ENCODE data around the gene UGT1A1. TPM values are rescaled to one million over a fixed set of nuclear protein-coding genes. Genes with fewer than 3 reads are reported as not detected.

Gene UGT1A1
- total and polyA plus RNA-seq, 9 of the 15 experiments (the other 6 are each of a cell fraction or from before 2014, with no cell fraction given): not detected

DNA sequence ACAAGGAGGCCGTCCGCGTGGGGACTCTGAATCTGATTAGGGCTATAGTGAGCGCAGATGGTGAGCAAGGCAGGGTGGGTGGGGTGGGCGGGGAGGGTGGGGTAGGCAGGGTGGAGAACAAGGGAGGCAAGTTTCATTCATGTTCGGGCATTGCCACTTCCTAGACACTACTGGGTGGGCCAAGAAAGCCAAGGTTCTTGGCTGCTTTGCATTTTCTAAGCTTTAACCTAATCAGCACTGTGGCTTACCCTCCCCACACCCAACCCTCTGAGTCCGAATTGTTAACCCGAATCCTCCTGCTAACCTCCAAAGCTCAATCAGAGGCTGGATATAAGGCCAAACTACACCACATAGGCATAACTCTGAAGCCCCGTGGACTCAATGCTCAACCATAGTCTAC is 36.2 kb downstream of the UGT1A1 start:
- no peaks in the 10 kb centered on the region for H3K9me1 ChIP-seq (ENCODE audit: control insufficient read depth, insufficient read depth, low read length)
- no peak for TF ChIP-seq STAT5A (IDR thresholded peaks at IDR 0.05; ENCODE audit: borderline replicate concordance, low read length)
- TF ChIP-seq ELK3 (CRISPR knock-in tag; IDR thresholded peaks at IDR 0.05): no peak
- no peak for TF ChIP-seq FOSL1 (tag; conservative IDR thresholded peaks at IDR 0.05)
- no peak for TF ChIP-seq KLF6 (CRISPR knock-in tag; IDR thresholded peaks at IDR 0.05; ENCODE audit: borderline replicate concordance)
- no peak for TF ChIP-seq ZFPM2 (CRISPR knock-in tag; IDR thresholded peaks at IDR 0.05)
- no peak for TF ChIP-seq ZNF384 (IDR thresholded peaks at IDR 0.05; ENCODE audit: low read depth, low read length)
- POLR2A ChIA-PET: no interaction called here

More for the DNA sequence above, 36.2 kb downstream of the UGT1A1 start:
- no peak for FAIRE-seq
- Histone ChIP-seq H3K36me3 (ENCODE audit: control insufficient read depth, insufficient read depth, low read length) (no peaks in the 10 kb centered on the region), H3K4me2 (ENCODE audit: insufficient read depth, low read length) (no peak overlapping the region), H2AFZ (ENCODE audit: low read depth, low read length) (no peak overlapping the region), H3K4me3 (no peak overlapping the region), H3K27me3 (ENCODE audit: control insufficient read depth in 2 of 2, insufficient read depth in 2 of 2, low read length in 2 of 2) (peaks cover 0 to 33% of the 10 kb centered on the region in 2 experiments; a peak in 2 of 5 replicates), H3K4me1 (replicated peaks in 1 of 2; ENCODE audit: control insufficient read depth in 2 of 2, insufficient read depth in 2 of 2, low read length in 2 of 2) (no peaks in the 10 kb centered on the region; a peak in 1 of 5 replicates), H3K9ac (ENCODE audit: insufficient read depth in 1 of 2, low read depth in 2 of 2, low read length in 2 of 2) (no peak overlapping the region), H4K20me1 (replicated peaks; ENCODE audit: control insufficient read depth, insufficient read depth, low read length) (no peaks in the 10 kb centered on the region), H3K27ac (ENCODE audit: extremely low read depth, low read depth, low read length) (no peak overlapping the region), H3K9me3 (replicated peaks; ENCODE audit: control insufficient read depth, insufficient read depth, low read depth, low read length) (no peaks in the 10 kb centered on the region), H3K79me2 (ENCODE audit: control insufficient read depth, insufficient read depth, low read length) (no peaks in the 10 kb centered on the region)
- BruUV-seq (replicated peaks): no TSS peak
- DNase-seq (ENCODE audit: extremely low read depth in 1 of 4, low spot score in 3 of 4): no peak
- in situ Hi-C loops (cut with MboI) (no loop called here), intact Hi-C loops (cut with micrococcal nuclease) (no loop called here)
- 0% methylated on average over 3 of the region's 9 CpGs for WGBS (ENCODE audit: insufficient coverage, low coverage, missing lambda C conversion rate)
- CTCF ChIA-PET (ENCODE audit: low intra/inter-chr PET ratio): no interaction called here
- ATAC-seq: no peak
